GM18526 (cell line): ENCODE data around the gene DNAH6.

ENCODE experiments used
- POLR2A ChIP-seq: IDR thresholded peaks from 3 replicates; pipeline ENCODE4 v1.6.1; 2011; ENCODE audit not compliant: insufficient read length; ENCODE audit errors: extremely low read depth

Gene DNAH6

DNA sequence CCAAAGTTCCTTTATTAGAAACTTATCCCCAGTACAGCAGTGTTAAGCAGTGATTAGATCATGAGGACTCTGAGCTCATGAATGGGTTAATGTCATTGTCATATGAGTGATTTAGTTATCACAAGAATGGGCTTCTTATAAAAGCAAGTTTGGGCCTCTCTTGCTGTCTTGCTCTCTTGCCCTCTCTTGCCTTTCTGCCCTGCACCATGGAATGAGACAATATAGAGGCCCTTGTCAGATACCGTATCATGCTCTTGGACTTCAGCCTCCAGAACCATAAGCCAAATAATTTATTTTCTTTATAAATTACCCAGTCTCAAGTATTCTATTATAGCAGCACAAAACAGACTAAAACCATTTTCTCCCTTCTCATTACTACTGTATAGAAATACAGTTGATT lies 238.8 kb downstream of the DNAH6 start:
- TF ChIP-seq POLR2A = no peak

GRCh38 chr2:84757648-84758047 lies 241.3 kb downstream of the DNAH6 start:
- no peak for TF ChIP-seq POLR2A

GRCh38 chr2:84766791-84767190 lies 250.5 kb downstream of the DNAH6 start:
- TF ChIP-seq POLR2A = no peak

DNA sequence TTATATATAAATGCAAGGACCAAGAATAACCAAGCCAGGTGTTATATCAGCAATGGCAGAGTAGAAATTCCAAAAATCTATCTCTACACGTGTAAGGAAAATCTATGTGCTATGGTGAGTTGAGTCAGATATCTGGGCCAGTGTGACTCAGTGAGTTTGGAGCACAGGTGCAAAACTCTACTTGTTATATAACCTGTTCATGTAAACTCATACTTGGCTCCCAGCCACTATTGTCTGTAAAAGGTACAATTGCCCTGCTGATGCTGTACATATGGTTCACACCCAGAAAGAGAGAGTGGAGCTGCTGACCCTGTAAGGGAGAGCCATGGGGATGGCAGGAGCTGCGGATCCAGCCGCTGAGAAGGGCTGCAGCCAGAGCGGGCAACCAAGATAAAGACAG lies 252.5 kb downstream of the DNAH6 start:
- no peak for TF ChIP-seq POLR2A

DNA sequence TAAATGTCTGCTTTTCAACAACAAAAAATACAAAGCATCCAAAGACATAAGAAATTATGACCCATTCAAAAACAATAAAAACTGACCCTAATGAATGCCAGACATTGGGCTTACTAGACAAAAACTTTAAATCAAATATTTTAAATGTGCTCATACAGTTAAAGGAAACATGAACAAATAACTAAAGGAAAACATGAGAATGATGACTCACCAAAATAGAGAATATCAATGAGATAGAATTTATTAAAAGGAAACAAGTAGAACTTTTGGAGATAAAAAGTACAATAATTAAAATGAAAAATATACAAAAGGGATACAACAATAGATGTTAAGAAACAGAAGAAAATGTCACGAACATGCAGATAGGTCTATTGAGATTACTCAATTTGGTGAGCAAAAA lies 254.0 kb downstream of the DNAH6 start:
- TF ChIP-seq POLR2A = no peak

- TF ChIP-seq POLR2A = no peak
Observed at GRCh38 chr2:84771251-84771650, 255.0 kb downstream of the DNAH6 start.

- TF ChIP-seq POLR2A = no peak
Observed at GRCh38 chr2:84776011-84776410, 259.7 kb downstream of the DNAH6 start.

- no peak for TF ChIP-seq POLR2A
Observed at GRCh38 chr2:84778911-84779690, 262.8 kb downstream of the DNAH6 start.

- no peak for TF ChIP-seq POLR2A
Observed at GRCh38 chr2:84779781-84780180, 263.5 kb downstream of the DNAH6 start.

GRCh38 chr2:84781942-84782716 lies 265.8 kb downstream of the DNAH6 start:
- TF ChIP-seq POLR2A = no peak

- no peak for TF ChIP-seq POLR2A
Observed at GRCh38 chr2:84782717-84783442, 266.6 kb downstream of the DNAH6 start.

DNA sequence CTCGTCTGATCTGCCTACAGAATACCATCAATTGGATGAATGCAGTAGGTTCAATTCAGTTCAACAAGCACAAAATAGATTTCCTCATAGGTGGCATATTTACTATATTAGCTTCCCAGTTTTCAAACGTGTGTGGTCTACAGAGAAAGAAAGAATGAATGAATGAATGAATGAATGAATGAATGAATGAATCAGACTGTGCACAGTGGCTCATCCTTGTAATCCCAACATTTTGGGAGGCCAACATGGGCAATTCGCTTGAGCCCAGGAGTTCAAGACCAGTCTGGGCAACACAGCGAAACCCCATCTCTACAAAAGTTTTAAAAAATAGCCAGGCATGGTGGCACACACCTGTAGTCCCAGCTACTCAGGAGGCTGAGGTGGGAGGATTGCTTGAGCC lies 269.7 kb downstream of the DNAH6 start:
- no peak for TF ChIP-seq POLR2A

- TF ChIP-seq POLR2A = no peak
Observed at GRCh38 chr2:84786601-84787000, 270.3 kb downstream of the DNAH6 start.

DNA sequence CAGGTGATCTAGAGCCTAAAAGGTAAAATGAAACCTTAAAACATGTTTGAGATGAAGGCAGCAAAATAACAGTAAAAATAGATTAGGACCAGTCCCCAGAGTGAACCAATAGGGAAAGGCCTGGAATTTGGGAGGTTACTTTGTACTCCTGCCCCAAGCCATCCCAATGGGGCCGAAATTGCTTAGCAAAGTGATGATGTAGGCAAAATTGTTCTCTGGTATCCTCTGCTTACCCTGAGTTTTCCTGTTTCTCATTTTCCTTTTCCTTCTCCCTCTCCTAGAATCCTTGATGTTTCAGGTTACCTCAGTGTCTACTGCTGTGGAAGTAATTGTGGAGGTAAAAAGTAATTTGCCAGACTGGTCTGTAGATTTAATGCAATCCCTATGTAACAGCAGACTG lies 271.7 kb downstream of the DNAH6 start:
- no peak for TF ChIP-seq POLR2A

GRCh38 chr2:84788498-84788897 lies 272.2 kb downstream of the DNAH6 start:
- no peak for TF ChIP-seq POLR2A

- TF ChIP-seq POLR2A = no peak
Observed at GRCh38 chr2:84792856-84793522, 276.7 kb downstream of the DNAH6 start.

GRCh38 chr2:84793641-84794040 lies 277.3 kb downstream of the DNAH6 start:
- TF ChIP-seq POLR2A = no peak
